ENCODE results near the gene MAGEC1. TPM values are rescaled to one million over a fixed set of nuclear protein-coding genes. Genes with fewer than 3 reads are reported as not detected.

MAGEC1 gene
- total RNA-seq, 2 experiments from 2014 or later: not detected

DNA sequence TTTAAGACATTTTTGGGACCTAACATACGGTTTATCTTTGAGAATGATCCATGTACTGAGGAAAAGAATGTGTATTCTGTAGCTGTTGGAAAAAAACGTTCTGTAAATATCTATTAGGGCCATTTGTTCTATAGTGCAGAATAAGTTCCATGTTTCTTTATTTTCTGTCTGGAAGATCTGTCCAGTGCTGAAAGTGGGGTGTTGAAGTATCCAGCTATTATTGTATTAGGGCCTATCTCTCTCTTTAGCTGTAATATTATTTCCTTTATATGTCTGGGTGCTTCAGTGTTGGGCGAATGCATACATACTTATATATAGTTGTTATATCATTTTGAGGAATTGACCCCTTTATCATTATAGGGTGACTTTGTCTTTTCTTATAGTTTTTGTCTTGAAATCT lies 24.7 kb downstream of the MAGEC1 start:
- TF ChIP-seq, protein P1, sequence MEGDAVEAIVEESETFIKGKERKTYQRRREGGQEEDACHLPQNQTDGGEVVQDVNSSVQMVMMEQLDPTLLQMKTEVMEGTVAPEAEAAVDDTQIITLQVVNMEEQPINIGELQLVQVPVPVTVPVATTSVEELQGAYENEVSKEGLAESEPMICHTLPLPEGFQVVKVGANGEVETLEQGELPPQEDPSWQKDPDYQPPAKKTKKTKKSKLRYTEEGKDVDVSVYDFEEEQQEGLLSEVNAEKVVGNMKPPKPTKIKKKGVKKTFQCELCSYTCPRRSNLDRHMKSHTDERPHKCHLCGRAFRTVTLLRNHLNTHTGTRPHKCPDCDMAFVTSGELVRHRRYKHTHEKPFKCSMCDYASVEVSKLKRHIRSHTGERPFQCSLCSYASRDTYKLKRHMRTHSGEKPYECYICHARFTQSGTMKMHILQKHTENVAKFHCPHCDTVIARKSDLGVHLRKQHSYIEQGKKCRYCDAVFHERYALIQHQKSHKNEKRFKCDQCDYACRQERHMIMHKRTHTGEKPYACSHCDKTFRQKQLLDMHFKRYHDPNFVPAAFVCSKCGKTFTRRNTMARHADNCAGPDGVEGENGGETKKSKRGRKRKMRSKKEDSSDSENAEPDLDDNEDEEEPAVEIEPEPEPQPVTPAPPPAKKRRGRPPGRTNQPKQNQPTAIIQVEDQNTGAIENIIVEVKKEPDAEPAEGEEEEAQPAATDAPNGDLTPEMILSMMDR (IDR thresholded peaks at IDR 0.05): no peak
- Mint-ChIP-seq H3K36me3 (ENCODE audit: low read depth) (no peaks in the 10 kb centered on the region), H3K4me3 (no peak overlapping the region), H3K27ac (no peak overlapping the region), H3K27me3 (no peaks in the 10 kb centered on the region), H3K9me3 (peaks cover 4% of the 10 kb centered on the region), H3K4me1 (ENCODE audit: low read depth) (no peaks in the 10 kb centered on the region)
- ChIA-PET POLR2A (no interaction called here), CTCF (no interaction called here)
- DNase-seq (no peak), ATAC-seq (no peak)
- intact Hi-C loops (cut with micrococcal nuclease): no loop called here

DNA sequence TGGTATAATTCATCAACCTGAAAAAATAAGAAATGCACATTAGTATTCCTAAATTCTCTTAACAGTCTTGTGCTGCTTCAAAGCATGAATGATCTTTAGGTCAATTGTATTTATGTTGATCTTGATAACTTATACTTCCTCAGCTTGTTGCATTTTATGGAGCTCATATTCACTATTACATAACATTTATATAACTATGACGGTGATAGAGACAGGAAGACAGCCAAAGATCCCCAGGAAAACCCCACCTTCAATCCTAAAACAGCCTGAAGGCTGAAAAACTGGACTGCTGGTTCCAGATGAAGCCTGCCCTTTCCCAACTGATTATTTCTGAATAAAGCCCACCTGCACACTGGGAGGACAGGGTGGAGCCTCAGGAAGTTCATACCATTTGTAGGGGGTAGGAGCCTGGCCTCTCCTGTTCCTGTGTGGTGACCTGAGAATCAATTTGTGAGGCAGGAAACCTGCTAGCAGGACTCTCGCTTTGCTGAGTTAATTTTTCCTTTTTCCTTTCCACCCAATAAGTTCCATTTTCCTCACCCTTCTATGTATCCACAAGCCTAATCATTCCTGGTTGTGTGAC lies 30.5 kb downstream of the MAGEC1 start:
- no peak for DNase-seq
- Mint-ChIP-seq H3K36me3 (ENCODE audit: low read depth) (no peaks in the 10 kb centered on the region), H3K9me3 (peaks cover 1% of the 10 kb centered on the region), H3K27me3 (no peaks in the 10 kb centered on the region), H3K27ac (no peak overlapping the region), H3K4me1 (ENCODE audit: low read depth) (no peaks in the 10 kb centered on the region), H3K4me3 (no peak overlapping the region)
- ChIA-PET CTCF (no interaction called here), POLR2A (no interaction called here)
- ATAC-seq: no peak
- TF ChIP-seq, protein P1 (IDR thresholded peaks at IDR 0.05): no peak
- intact Hi-C loops (cut with micrococcal nuclease): no loop called here

DNA sequence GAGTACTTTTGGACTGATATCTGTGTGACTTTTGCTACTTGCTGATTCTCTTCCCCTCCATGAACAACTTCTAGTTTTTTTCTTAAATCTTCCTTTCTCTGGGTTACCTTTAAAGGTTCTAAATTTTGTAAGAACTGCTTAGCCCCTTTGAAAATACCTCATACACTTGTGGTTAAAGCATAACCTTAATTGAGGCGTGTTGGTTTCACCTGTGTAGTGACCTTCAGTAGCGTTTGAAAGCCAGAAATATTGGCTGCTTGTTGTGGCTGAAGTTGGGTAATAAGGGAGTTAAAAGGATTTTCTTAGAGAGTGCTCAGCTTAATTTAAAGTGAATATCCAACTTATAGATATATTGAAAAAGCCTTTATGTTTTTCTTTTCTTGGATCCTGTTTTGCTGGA lies 32.0 kb downstream of the MAGEC1 start:
- no peaks in the 10 kb centered on the region for H3K4me1 Mint-ChIP-seq (ENCODE audit: low read depth)
- intact Hi-C loops (cut with micrococcal nuclease): no loop called here
- H3K27me3 Mint-ChIP-seq: no peaks in the 10 kb centered on the region
- no peak overlapping the region for H3K27ac Mint-ChIP-seq
- ATAC-seq (no peak), DNase-seq (no peak)
- TF ChIP-seq, protein P1 (IDR thresholded peaks at IDR 0.05): no peak
- no peaks in the 10 kb centered on the region for H3K36me3 Mint-ChIP-seq (ENCODE audit: low read depth)
- ChIA-PET CTCF (no interaction called here), POLR2A (no interaction called here)
- no peak overlapping the region for H3K4me3 Mint-ChIP-seq
- H3K9me3 Mint-ChIP-seq: peaks cover 2% of the 10 kb centered on the region

DNA sequence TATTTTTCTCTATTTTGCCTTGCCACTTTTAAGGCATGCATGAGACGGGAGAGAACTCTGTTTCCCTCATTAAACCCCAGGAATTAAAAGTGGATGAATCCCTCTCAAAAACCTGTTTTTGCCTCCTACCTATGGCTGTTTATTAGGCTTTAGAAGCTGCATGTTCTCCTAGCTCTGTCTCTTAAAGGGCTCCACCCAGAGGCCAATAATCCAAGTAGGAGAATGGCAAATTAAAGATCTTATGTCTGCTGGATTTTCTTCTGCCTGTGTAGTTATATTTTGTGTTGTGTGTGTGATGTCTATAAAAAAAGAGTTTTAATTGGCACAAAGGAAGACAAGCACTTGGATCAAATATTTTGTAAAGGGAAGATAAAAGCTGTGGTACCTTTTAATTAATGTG lies 32.4 kb downstream of the MAGEC1 start:
- Mint-ChIP-seq H3K27me3 (no peaks in the 10 kb centered on the region), H3K9me3 (peaks cover 2% of the 10 kb centered on the region), H3K4me3 (no peak overlapping the region), H3K27ac (no peak overlapping the region), H3K4me1 (ENCODE audit: low read depth) (no peaks in the 10 kb centered on the region), H3K36me3 (ENCODE audit: low read depth) (no peaks in the 10 kb centered on the region)
- DNase-seq: no peak
- CTCF ChIA-PET: no interaction called here
- intact Hi-C loops (cut with micrococcal nuclease): no loop called here
- ATAC-seq: no peak
- POLR2A ChIA-PET: no interaction called here
- TF ChIP-seq, protein P1 (IDR thresholded peaks at IDR 0.05): no peak

DNA sequence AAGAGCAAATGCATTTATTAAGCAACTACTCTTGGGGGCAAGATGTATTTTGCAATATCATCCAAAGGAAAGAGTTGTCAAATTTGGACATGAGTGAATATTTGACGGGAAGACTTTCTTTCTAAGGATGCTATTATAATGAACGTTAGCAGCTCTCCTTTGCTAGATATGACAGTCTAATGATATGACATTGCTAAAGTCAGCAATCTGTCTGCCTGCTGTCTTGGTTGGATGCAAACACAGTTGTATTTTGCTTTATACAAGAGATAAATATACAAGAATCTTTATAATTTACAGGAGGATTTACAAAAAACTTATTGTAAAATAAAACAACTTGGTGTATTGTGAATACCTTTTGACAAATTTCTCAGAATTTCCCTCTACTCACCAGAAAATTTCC lies 37.5 kb downstream of the MAGEC1 start:
- intact Hi-C loops (cut with micrococcal nuclease): no loop called here
- ATAC-seq (no peak), DNase-seq (no peak)
- POLR2A ChIA-PET: no interaction called here
- Mint-ChIP-seq H3K9me3 (peaks cover 1% of the 10 kb centered on the region), H3K36me3 (ENCODE audit: low read depth) (no peaks in the 10 kb centered on the region), H3K4me1 (ENCODE audit: low read depth) (no peaks in the 10 kb centered on the region), H3K27ac (no peak overlapping the region), H3K4me3 (no peak overlapping the region), H3K27me3 (no peaks in the 10 kb centered on the region)
- TF ChIP-seq, protein P1 (IDR thresholded peaks at IDR 0.05): no peak
- CTCF ChIA-PET: no interaction called here

All from activated CD8-positive, alpha-beta T cell treated with anti-CD3 and anti-CD28 coated beads for 36 hours (primary cell).